A172 (cell line): ENCODE results near the gene CPSF4L. TPM values are rescaled to one million over a fixed set of nuclear protein-coding genes. Genes with fewer than 3 reads are reported as not detected.

Experiments
- DNase-seq: peaks from one replicate; pipeline ENCODE4 v3.0.0-alpha.2; 2015; ENCODE audit warnings: low spot score
- total RNA-seq: library from RNA; depleted of rRNA; stranded (reverse); fragments of >200 nt; shearing (Covaris generic); gene quantifications from 2 replicates; pipeline ENCODE4 v1.2.3, GENCODE V29; 2014

Gene CPSF4L
- total RNA-seq, 1 experiment from 2014 or later, result not detected

DNA sequence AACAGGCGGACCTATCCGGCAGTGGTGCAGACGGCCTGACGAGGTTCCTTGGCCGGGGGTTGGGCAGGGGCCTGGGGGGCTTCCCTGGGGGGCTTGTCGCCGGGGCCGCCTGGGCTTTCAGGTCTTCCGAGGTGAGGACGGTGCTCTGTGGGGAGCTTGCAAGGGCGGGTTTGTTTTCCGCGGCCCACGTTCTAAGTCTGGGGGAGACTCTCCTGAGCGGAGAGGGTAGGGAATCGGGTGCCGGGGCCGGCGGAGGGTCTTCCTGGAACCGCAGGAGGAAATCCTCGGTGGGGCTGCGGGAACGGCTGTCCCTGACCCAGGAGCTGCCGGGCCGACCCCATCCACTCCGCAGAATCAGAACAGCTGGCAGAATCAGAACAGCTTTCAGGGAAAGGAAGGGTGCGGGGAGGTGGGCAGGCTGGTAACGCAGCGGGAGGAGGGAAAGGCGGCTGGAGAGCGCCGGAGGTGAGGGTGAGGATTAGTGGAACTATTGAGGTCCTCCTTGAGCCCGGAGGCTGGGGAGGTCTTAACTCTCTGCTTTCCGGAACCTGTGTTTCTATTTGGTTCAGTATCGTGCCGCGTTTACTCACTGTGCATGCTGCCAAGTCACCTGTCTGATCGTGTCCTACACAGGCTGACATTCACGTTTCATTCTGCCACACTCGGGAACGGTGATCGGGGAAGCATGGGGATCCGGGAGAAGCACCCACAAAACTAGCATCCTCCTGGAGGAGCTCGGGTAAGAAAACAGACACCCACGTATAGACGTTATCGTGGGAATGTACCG lies 28.9 kb downstream of the CPSF4L start:
- DNase-seq, result peak; percentile 46

DNA sequence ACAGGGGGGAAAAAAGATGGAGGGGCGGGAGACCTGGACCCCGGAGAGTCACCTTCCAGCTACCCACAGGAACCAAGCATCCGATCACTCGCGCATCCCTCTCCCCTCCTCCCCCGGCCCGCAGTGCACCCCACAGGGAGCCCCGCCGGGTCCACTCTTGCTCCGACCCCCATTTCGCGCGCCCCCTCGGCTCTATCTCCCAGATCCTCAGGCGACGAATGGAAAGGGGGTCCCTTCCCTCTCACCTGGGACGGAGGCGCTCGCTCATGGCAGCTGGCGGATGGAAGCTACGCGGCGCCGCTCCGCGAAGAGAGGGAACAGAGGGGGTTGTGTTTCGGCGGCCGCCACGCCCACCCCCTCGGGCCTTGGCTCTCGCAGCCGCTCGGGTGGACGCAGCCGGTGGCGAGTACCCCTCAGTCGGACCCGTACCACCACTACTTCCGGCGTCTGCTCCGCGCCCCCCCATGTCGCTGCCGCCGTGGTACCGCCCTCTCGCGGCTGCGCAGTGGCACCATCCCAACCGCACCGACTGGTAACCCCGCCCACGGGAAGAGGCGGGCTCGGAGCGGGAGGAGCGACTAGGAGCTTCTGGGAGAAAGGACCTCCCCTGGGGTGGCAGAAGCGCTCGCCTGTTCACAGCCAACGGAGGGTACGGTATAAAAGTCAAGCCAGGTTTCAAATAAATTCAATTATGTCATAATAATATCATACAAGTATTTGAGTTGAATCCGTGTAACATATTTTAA lies 29.7 kb downstream of the CPSF4L start:
- DNase-seq, result peak; percentile 94

DNA sequence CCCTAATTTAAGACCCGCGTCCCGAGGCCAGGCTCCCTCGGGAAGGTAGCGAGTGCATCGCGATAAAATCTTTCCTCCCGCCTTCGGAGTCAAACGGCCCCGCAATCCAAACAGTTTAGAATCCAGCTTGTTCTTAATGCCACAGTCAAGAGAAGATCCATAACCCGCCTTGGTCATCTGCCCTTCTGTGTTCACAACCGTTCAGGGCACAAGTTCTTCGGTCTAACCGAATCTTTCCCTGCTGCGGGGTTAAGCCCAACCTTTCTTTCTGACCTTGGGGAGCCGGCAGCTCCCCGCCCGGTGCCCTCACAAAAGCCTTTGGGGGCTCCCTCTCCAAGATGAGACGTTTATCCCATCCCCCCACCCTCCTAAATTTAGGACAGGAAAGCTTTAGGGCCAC lies 30.3 kb downstream of the CPSF4L start:
- peak; percentile 25 for DNase-seq

GRCh38 chr17:73230088-73230487 lies 31.6 kb downstream of the CPSF4L start:
- no peak for DNase-seq

GRCh38 chr17:73228748-73229236 lies 32.9 kb downstream of the CPSF4L start:
- DNase-seq, result peak; percentile 85

GRCh38 chr17:73227944-73228343 lies 33.7 kb downstream of the CPSF4L start:
- DNase-seq, result no peak

DNA sequence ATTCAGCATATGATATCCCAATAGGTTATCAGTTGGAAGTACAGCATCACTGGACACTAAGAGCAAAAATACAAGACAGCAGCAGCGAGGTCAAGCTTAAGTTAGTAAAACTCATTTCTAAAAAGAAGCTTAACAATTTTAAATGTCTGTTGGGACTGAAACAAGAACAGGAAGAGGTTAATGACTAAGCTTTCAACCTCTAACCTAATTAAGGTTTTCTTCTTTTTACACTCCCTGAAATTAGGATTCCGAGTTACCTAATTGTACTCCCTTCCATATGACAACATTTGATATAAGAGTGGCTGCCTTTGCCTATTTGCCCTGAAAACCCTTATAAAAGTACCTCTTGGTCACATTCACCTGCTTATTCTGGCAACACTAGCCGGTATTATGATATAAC lies 34.3 kb downstream of the CPSF4L start:
- DNase-seq, result no peak

DNA sequence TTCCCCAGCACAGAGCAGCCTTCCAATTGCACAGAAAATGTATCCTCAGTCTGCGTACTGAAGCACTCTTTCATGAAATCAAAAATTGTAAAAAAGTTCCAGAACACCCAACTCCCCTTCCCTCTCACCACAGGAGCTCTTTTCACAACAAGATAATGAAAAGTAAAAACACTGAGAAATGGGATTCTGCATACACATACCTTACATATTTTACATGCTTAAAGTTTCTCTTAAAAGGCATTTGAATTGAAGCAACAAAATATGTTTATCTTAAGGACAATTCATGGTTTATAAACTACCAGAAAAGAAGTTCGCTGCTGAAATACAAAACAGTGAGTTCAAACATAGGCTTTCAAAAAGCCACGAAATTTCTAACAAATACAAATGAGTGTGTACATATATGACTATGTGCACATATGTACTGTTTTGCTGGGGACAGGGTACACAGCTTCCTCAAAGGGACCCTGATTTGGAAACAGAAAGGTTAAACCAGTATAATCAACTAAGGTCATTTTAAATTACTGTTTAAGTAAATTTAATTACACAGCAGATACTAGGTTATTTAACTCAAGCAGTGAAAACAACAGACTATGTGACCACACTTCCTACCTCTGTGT lies 35.0 kb downstream of the CPSF4L start:
- no peak for DNase-seq

GRCh38 chr17:73224663-73225305 lies 36.9 kb downstream of the CPSF4L start:
- no peak for DNase-seq

GRCh38 chr17:73224237-73224636 lies 37.4 kb downstream of the CPSF4L start:
- no peak for DNase-seq

- DNase-seq, result no peak
These were observed 38.0 kb downstream of the CPSF4L start for GRCh38 chr17:73223626-73224230.

DNA sequence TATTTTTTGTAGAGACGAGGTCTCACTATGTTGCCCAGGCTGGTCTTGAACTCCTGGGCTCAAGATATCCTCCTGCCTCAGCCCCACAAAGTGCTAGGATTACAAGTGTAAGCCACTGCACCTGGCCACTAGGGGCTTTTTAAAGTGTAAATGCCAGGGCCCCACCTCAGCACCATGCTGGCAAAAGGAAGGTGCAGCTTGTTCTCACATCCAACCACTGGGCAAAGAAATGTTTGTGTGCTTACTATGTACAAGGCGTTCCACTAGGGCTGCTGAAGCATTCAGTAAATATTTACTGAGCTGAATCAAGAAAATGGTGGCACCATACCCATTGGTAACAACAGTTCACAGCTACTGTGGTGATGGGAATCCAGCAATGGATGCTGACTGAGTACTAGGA lies 46.2 kb downstream of the CPSF4L start:
- no peak for DNase-seq

DNA sequence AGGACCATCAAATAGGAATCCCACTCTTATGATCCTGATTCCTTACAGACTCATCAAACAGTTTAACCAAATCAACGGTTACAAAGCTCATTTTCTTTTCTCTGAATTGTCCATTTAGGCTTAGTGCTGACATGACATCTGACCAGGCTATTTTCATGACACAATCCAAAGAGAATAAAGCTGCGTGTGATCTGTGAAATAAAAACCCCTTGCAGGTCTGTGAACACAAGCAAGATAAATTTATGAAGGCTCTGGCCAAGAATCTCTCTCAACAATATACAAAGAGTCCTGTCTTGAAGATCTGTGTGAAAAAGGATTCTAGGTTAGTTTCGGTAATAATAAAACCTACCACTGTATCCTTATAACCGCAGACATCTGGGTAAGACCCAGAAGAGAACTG lies 46.8 kb downstream of the CPSF4L start:
- DNase-seq, result no peak

DNA sequence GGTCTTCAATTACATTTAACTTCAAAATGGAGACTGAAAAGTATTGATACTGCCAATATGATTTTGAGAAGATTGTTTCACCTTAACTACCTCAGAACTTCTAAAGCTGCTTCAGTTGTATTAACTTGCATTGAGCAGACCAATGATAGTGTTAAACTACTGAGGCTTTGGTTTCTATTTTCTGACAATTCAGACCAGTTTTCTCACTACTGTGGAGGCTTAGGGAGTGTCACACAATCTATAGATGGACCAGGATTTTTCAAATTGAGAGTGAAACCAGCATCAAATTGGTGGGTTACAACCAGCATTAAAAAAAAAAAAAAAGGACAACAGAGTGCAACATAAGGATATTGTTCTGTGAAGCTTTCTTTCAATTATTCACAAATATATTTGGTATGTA lies 47.7 kb downstream of the CPSF4L start:
- no peak for DNase-seq

DNA sequence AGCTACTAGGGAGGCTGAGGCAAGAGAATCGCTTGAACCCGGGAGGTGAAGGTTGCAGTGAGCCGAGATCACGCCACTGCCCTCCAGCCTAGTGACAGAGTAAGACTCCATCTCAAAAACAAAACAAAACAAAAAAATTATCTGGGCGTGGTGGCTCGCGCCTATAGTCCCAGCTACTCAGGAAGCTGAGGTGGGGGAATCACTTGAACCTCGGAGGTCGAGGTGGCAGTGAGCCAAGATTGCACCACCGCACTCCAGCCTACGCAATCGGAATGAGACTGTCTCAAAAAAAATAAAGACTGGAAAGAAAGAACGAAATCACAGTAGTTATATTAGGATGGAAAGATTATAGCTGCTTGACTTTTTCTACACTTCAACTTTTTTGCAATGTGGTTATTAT lies 49.9 kb downstream of the CPSF4L start:
- no peak for DNase-seq

DNA sequence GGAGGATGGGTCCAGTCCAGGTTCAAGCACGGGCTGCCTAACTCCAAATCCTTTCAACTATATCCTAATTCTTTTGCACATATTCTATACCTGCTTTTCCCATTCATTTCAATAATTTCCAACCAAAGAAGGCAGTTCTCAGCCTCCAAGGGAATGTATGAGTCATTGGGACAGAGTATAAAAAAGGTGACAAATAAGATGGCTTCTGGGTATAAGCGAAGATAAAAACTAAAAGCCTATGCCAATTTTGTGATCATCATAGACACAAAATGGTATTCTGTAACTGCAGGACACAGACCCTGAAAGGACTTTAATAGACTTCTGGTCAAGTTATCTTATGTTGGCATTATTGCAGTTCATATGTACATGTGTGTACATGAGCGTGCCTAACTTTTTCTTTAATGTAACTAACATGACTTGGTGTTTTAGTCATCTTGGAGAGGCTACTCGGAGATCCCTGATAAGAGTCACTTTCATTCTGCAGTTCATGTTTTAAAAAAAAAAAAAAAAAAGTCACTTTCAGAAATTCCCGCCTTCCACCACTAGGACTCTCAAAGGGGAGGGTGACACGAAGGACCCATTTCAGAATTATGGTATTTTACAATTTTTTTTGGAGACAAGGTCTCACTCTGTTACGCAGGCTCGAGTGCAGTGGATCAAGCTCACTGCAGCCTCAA lies 51.5 kb downstream of the CPSF4L start:
- DNase-seq, result no peak

DNA sequence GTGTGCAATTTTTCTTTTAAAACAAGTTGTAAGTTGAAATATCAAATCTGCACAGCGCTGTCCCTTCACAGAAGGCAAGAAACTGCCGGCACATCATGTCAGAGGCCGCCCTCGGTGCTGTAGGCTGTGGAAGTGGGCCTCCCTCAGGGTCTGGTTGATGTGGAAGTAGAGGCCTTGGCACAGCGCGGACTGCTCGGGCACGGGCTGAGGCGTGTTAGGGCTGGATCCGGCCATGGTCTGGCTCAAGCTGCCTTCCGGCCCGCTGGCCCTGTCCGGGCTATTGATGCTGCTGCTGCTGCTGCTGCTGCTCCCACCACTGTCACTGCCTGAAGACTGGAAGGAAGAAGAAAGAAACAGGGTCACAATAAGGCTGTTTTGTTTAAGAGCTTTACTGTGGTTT lies 52.2 kb downstream of the CPSF4L start:
- no peak for DNase-seq

- DNase-seq, result no peak
These were observed 53.4 kb downstream of the CPSF4L start for GRCh38 chr17:73208139-73208827.

DNA sequence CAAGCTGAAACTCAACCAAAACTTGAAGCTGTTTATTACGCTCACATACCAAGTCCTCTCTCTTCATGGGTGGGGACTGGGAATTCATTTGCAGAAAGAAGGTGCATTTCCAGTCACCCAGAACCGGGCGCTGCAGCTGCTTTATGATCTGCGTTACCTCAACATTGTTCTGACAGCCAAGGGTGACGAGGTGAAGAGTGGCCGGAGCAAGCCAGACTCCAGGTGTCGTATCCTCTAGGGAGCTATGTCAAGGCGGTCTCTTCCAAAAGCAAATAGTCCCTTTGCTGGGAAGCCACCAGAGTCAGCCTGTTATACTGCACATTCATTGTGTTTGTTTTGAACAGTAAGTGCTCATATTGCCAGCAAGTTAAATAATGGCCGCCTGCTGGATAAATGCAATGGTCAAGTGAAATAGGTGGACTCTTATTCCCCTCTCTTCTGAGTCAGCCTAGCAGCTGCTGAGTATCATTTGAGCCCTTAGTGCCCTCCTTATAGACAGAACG lies 56.2 kb downstream of the CPSF4L start:
- DNase-seq, result no peak

DNA sequence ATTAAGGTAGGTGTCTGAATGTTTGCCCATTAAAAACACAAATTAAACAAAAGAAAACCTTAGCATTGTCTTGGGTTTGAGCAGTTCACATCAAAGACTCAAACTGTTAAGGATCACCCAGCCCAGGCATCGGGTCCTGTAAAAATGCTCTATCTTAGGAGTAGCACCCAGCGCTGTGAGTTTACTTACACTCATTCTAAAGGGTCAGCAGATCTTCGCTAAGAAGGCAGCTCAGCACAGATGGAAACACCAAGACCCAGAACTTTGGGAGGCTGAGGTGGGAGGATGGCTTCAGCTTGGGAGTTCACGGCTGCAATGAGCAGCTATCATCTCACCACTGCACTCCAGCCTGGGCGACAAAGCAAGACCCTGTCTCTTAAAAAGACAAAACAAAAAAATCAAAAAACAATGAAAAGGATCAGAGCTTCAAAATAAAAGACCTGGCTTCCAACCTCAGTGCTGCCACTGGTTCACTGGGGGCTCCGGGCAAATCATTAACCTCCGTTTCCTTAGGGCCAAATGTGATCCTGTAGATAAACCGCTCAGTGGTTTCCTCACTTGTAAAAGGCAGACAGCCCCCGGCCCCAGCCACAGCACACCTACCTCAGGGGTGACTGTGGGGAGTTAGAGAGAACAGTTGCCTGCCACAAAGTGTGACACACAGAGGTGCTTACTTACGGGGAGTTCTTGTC lies 57.7 kb downstream of the CPSF4L start:
- no peak for DNase-seq
